PFSK-1 (cell line): ENCODE measurements around the gene MARK4.

ENCODE experiments used
- POLR2AphosphoS5 ChIP-seq: IDR thresholded peaks from 2 replicates; pipeline ENCODE4 v1.6.1; 2012; ENCODE audit warnings: low read depth, mild to moderate bottlenecking, control low read depth, low read length, moderate library complexity
- REST ChIP-seq, 2 experiments: IDR thresholded peaks; 2 replicates each; pipeline versions ENCODE4 v1.6.1 to v1.8.0; 2011 to 2012; ENCODE audit warnings: low read depth in 2 of 2, low read length in 2 of 2, control low read depth in 1 of 2, inconsistent platforms in 1 of 2, mild to moderate bottlenecking in 1 of 2, moderate library complexity in 1 of 2; ENCODE audit not compliant: insufficient read depth in 1 of 2
- TAF1 ChIP-seq: IDR thresholded peaks from 2 replicates; pipeline ENCODE4 v1.6.1; 2012; ENCODE audit warnings: low read length, control low read depth, borderline replicate concordance; ENCODE audit not compliant: insufficient read depth

- TF ChIP-seq POLR2AphosphoS5 (no peak), TAF1 (no peak), REST (IDR thresholded peaks at IDR 0.05; ENCODE audit: insufficient read depth in 1 of 2, low read depth in 2 of 2, low read length in 2 of 2) (no peak)
These were observed 16.8 kb upstream of the MARK4 start for GRCh38 chr19:45234089-45234869.
